Neural cell (in vitro differentiated cells): ENCODE data around the gene FRMD4A. TPM values are rescaled to one million over a fixed set of nuclear protein-coding genes. Genes with fewer than 3 reads are reported as not detected.

Experiments used
- H2AFZ ChIP-seq: fragments of 200-600, 300-800 bp; sonication (generic), shearing (Covaris generic); 2 replicates; pipeline ENCODE4 v1.6.0; 2014; ENCODE audit warnings: low read depth, mild to moderate bottlenecking, antibody characterized with exemption, low read length, moderate library complexity
- H3F3A ChIP-seq: fragments of 200-600 bp; shearing (Covaris generic); 2 replicates; pipeline ENCODE4 v1.6.1; 2016; ENCODE audit warnings: mild to moderate bottlenecking, moderate library complexity, mixed read lengths, antibody characterized with exemption, low read length; ENCODE audit not compliant: insufficient read depth, poor library complexity, severe bottlenecking
- H3K27ac ChIP-seq: fragments of 200-600, 300-800 bp; sonication (generic), shearing (Covaris generic); 2 replicates; pipeline ENCODE4 v1.5.1; 2014; ENCODE audit warnings: mild to moderate bottlenecking, low read length, moderate library complexity
- H3K27me3 ChIP-seq: fragments of 300-800, 200-600 bp; sonication (generic), shearing (Covaris generic); 2 replicates; pipeline ENCODE4 v1.6.0; 2014; ENCODE audit warnings: mild to moderate bottlenecking, low read depth, low read length, moderate library complexity; ENCODE audit not compliant: insufficient read depth
- H3K36me3 ChIP-seq: fragments of 300-800, 200-600 bp; sonication (generic), shearing (Covaris generic); 2 replicates; pipeline ENCODE4 v1.5.1; 2014; ENCODE audit warnings: mild to moderate bottlenecking, antibody characterized with exemption, low read length, moderate library complexity; ENCODE audit not compliant: insufficient read depth
- H3K4me2 ChIP-seq: fragments of 300-800, 200-600 bp; sonication (generic), shearing (Covaris generic); 2 replicates; pipeline ENCODE4 v1.6.0; 2014; ENCODE audit warnings: mild to moderate bottlenecking, low read length
- H3K4me3 ChIP-seq: fragments of 300-800, 200-600 bp; sonication (generic), shearing (Covaris generic); 2 replicates; pipeline ENCODE4 v1.5.1; 2014; ENCODE audit warnings: mild to moderate bottlenecking, low read length, moderate library complexity
- H3K79me2 ChIP-seq: fragments of 200-600 bp; shearing (Covaris generic); replicated peaks from 2 replicates; pipeline ENCODE4 v1.6.0; 2014; ENCODE audit warnings: mild to moderate bottlenecking, low read length, moderate library complexity; ENCODE audit not compliant: insufficient read depth
- H3K9ac ChIP-seq: fragments of 300-800, 200-600 bp; sonication (generic), shearing (Covaris generic); 2 replicates; pipeline ENCODE4 v1.6.1; 2016; ENCODE audit warnings: mild to moderate bottlenecking, low read length, mixed read lengths
- H3K9me2 ChIP-seq: fragments of 200-600 bp; shearing (Covaris generic); 2 replicates; pipeline ENCODE4 v1.6.1; 2016; ENCODE audit warnings: mild to moderate bottlenecking, low read length, mixed read lengths; ENCODE audit not compliant: insufficient read depth
- H3K9me3 ChIP-seq: fragments of 200-600, 300-800 bp; sonication (generic), shearing (Covaris generic); 2 replicates; pipeline ENCODE4 v1.6.1; 2016; ENCODE audit warnings: mild to moderate bottlenecking, mixed run types, low read length, moderate library complexity, mixed read lengths
- H4K20me1 ChIP-seq: fragments of 200-600 bp; shearing (Covaris generic); 2 replicates; pipeline ENCODE4 v1.6.1; 2016; ENCODE audit warnings: mild to moderate bottlenecking, mixed run types; ENCODE audit not compliant: insufficient read depth
- EP300 ChIP-seq: fragments of 450-650 bp; conservative IDR thresholded peaks from 2 replicates; pipeline ENCODE4 v1.6.1; 2014; ENCODE audit warnings: antibody characterized with exemption, mild to moderate bottlenecking, moderate library complexity; ENCODE audit not compliant: poor library complexity, severe bottlenecking
- EZH2 ChIP-seq: fragments of 200-600, 300-800 bp; shearing (Covaris generic), sonication (generic); IDR thresholded peaks from 2 replicates; pipeline ENCODE4 v1.6.1; 2014; ENCODE audit warnings: antibody characterized with exemption, low read length, borderline replicate concordance, mild to moderate bottlenecking; ENCODE audit not compliant: insufficient read depth, poor library complexity, severe bottlenecking
- MXI1 ChIP-seq: fragments of 450-650 bp; conservative IDR thresholded peaks from 2 replicates; pipeline ENCODE4 v1.6.1; 2014; ENCODE audit warnings: antibody characterized with exemption, mild to moderate bottlenecking; ENCODE audit not compliant: poor library complexity, severe bottlenecking
- POLR2AphosphoS5 ChIP-seq: IDR thresholded peaks from 2 replicates; pipeline ENCODE4 v1.6.1; 2012
- RAD21 ChIP-seq: fragments of 450-650 bp; conservative IDR thresholded peaks from 2 replicates; pipeline ENCODE4 v1.6.1; 2014; ENCODE audit warnings: antibody characterized with exemption, mild to moderate bottlenecking, moderate library complexity
- polyA plus RNA-seq: library from polyadenylated mRNA; depleted of rRNA; stranded (reverse); fragments of >200 nt; gene quantifications from 2 replicates; pipeline ENCODE4 v1.2.3, GENCODE V29; 2014
- TF ChIP-seq, protein P1 (sequence below): fragments of 450-650 bp; IDR thresholded peaks from 2 replicates; pipeline ENCODE4 v1.5.1; 2014; ENCODE audit warnings: antibody characterized with exemption, mild to moderate bottlenecking, moderate library complexity; ENCODE audit not compliant: poor library complexity, severe bottlenecking
- TF ChIP-seq, protein P2 (sequence below): IDR thresholded peaks from 2 replicates; pipeline ENCODE4 v1.6.1; 2012; ENCODE audit warnings: borderline replicate concordance

The FRMD4A gene
- polyA plus RNA-seq, 1 donor from 2014 or later = 36.5 TPM

DNA sequence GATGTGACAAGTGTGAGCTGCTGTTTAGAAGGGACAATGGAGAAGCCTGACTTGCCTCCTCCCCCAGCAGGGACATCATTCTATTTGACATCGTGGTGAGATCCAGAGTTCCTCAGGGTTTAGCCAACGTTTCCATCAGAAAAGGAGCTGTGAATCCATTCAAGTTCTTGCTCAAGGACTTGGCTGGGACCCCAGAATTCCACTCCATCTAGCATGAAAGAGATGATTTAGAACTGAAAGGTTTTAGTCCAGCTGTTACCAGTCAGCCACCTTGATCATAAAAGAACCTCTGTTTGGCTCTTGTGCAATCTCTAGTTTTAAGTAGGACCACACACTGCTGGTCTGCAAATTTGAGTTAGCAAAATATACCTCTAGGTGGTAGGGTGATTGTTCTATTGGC lies 337.6 kb downstream of the FRMD4A start (continued):
- TF ChIP-seq, protein P1, sequence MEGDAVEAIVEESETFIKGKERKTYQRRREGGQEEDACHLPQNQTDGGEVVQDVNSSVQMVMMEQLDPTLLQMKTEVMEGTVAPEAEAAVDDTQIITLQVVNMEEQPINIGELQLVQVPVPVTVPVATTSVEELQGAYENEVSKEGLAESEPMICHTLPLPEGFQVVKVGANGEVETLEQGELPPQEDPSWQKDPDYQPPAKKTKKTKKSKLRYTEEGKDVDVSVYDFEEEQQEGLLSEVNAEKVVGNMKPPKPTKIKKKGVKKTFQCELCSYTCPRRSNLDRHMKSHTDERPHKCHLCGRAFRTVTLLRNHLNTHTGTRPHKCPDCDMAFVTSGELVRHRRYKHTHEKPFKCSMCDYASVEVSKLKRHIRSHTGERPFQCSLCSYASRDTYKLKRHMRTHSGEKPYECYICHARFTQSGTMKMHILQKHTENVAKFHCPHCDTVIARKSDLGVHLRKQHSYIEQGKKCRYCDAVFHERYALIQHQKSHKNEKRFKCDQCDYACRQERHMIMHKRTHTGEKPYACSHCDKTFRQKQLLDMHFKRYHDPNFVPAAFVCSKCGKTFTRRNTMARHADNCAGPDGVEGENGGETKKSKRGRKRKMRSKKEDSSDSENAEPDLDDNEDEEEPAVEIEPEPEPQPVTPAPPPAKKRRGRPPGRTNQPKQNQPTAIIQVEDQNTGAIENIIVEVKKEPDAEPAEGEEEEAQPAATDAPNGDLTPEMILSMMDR = no peak

DNA sequence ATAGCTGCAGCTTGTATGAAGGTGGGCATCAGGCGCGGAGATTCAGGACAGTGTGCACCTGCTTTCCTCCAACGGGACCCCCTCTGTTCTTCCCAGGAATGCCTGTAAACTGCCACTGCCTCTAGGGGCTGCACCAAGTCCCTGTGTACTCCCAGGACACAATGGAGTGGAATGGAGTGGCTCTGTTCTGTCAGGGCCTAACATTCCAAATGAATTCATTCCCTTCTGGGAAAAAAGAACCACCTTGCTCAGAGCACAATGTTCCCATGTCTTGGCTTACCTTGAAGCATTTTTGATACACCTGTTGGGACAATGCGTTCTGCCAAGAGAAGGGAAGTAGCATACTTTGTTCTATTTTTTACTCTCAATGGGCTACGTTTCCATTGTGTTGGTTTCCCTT lies 339.4 kb downstream of the FRMD4A start:
- no peak overlapping the region for H3K27ac ChIP-seq
- H3K9ac ChIP-seq = no peak overlapping the region
- H3K27me3 ChIP-seq = no peaks in the 10 kb centered on the region
- no peaks in the 10 kb centered on the region for H4K20me1 ChIP-seq
- no peak overlapping the region for H3K4me3 ChIP-seq
- TF ChIP-seq, protein P1 = no peak
- TF ChIP-seq EP300 (no peak), EZH2 (no peak), MXI1 (no peak)
- no peaks in the 10 kb centered on the region for H3K9me2 ChIP-seq
- no peaks in the 10 kb centered on the region for H3F3A ChIP-seq
- peaks cover 3% of the 10 kb centered on the region for H3K79me2 ChIP-seq
- no peak overlapping the region for H3K4me2 ChIP-seq
- H2AFZ ChIP-seq = no peak overlapping the region
- H3K36me3 ChIP-seq = no peaks in the 10 kb centered on the region
- H3K9me3 ChIP-seq = no peaks in the 10 kb centered on the region

DNA sequence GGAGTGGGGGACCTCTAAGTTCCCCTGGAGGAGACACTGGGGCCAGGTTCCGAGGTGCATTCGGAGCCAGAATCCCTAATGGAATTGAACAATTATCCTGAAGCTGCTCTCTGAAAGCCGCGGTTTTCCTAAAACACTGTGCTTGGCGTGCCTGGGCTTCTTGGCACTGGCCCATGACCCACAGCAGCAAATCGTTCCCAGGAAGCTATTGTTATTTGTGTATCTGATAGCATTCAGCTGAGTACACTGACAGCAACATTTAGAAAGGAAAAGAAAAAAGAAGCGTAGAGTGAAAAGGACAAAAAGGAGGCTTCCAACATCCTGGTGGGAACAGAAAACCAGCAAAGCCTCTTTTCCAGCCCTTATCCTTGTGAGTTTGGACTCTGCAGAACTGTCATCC lies 339.8 kb downstream of the FRMD4A start:
- Histone ChIP-seq H3K4me2 (no peak overlapping the region), H3K36me3 (no peaks in the 10 kb centered on the region), H3K4me3 (no peak overlapping the region), H3K9ac (no peak overlapping the region), H3K9me2 (no peaks in the 10 kb centered on the region), H3K79me2 (peaks cover 3% of the 10 kb centered on the region), H2AFZ (no peak overlapping the region), H3K27me3 (no peaks in the 10 kb centered on the region), H4K20me1 (no peaks in the 10 kb centered on the region), H3F3A (no peaks in the 10 kb centered on the region), H3K27ac (no peak overlapping the region), H3K9me3 (no peaks in the 10 kb centered on the region)
- TF ChIP-seq MXI1 = no peak
- TF ChIP-seq POLR2AphosphoS5 = no peak

DNA sequence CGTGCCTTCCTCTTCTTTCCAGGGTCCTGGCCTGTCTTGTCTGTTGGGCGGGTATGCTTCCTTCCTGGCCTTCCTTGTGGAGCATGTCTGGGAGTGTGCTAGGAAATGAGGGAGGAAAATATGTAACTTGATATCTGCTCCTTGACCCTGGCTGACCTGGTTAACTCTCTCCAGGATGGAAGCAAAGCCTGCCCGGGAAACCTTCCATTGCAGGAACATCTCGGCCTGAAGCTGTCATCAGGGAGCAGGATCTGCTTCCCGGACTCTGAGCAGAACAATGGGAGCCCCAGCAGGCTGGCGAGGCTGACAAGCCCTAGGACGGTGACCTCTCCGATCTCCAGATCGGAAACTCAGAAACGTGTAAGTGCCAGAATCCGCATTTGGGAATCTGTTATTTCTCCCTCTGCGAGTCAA lies 340.3 kb downstream of the FRMD4A start:
- Histone ChIP-seq H3K4me2 (no peak overlapping the region), H2AFZ (no peak overlapping the region)

More for the DNA sequence above, 340.3 kb downstream of the FRMD4A start:
- Histone ChIP-seq H3K9me3 (no peaks in the 10 kb centered on the region), H4K20me1 (no peaks in the 10 kb centered on the region), H3K27me3 (no peaks in the 10 kb centered on the region), H3K27ac (no peak overlapping the region), H3K4me3 (no peak overlapping the region), H3K9me2 (no peaks in the 10 kb centered on the region), H3K36me3 (no peaks in the 10 kb centered on the region), H3F3A (no peaks in the 10 kb centered on the region), H3K79me2 (peaks cover 3% of the 10 kb centered on the region), H3K9ac (no peak overlapping the region)
- TF ChIP-seq RAD21 = no peak
- no peak for TF ChIP-seq EP300
- TF ChIP-seq, protein P2, sequence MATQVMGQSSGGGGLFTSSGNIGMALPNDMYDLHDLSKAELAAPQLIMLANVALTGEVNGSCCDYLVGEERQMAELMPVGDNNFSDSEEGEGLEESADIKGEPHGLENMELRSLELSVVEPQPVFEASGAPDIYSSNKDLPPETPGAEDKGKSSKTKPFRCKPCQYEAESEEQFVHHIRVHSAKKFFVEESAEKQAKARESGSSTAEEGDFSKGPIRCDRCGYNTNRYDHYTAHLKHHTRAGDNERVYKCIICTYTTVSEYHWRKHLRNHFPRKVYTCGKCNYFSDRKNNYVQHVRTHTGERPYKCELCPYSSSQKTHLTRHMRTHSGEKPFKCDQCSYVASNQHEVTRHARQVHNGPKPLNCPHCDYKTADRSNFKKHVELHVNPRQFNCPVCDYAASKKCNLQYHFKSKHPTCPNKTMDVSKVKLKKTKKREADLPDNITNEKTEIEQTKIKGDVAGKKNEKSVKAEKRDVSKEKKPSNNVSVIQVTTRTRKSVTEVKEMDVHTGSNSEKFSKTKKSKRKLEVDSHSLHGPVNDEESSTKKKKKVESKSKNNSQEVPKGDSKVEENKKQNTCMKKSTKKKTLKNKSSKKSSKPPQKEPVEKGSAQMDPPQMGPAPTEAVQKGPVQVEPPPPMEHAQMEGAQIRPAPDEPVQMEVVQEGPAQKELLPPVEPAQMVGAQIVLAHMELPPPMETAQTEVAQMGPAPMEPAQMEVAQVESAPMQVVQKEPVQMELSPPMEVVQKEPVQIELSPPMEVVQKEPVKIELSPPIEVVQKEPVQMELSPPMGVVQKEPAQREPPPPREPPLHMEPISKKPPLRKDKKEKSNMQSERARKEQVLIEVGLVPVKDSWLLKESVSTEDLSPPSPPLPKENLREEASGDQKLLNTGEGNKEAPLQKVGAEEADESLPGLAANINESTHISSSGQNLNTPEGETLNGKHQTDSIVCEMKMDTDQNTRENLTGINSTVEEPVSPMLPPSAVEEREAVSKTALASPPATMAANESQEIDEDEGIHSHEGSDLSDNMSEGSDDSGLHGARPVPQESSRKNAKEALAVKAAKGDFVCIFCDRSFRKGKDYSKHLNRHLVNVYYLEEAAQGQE = no peak
- no peak for TF ChIP-seq MXI1
- no peak for TF ChIP-seq POLR2AphosphoS5
